HG03575 (cell line): ENCODE data around the gene RHOH.

Experiments used
- ATAC-seq: cut with Tn5 transposase; IDR thresholded peaks from one replicate; pipeline ENCODE4 v1.9.1; 2021; ENCODE audit not compliant: unreplicated experiment, insufficient number of reproducible peaks, low FRiP score; ENCODE audit errors: extremely low read depth

The RHOH gene

DNA sequence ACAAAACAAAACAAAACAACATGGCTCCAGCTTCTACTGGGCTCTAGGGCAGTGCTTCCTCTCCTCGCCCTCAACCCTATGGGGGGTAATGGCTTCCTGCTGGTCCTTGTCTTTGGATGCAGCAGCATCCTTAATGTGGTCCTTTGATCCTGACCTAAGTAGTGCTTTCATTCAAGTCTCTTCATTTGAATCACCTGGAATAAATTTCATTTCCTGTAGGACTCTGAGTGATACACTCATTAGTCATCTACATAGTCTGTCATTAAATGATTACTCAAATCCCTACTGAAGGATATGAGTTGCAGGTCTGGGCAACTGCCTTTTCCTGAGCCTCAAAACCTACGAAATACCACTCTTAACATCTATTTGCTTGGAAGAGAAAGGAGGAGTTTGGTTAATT lies 54.5 kb downstream of the RHOH start:
- ATAC-seq: no peak

DNA sequence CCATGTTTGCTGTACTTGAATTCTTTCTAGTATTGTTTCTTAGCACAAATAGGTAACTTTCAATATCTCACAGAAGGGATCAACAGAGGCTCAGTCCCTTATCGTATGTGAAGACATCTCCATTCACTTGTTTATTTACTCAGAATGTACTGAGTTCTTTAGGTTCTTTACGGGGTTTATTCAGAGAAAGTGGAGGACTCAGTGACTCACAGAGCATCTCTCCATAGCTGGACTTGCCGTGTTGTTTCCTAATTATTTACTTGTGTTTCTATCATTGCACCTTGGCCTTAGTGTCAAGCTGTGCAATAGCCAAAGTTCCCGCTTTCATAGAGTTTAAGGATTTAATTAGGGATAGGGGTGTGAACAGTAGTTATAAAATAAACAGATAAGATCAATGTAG lies 57.1 kb downstream of the RHOH start:
- no peak for ATAC-seq

DNA sequence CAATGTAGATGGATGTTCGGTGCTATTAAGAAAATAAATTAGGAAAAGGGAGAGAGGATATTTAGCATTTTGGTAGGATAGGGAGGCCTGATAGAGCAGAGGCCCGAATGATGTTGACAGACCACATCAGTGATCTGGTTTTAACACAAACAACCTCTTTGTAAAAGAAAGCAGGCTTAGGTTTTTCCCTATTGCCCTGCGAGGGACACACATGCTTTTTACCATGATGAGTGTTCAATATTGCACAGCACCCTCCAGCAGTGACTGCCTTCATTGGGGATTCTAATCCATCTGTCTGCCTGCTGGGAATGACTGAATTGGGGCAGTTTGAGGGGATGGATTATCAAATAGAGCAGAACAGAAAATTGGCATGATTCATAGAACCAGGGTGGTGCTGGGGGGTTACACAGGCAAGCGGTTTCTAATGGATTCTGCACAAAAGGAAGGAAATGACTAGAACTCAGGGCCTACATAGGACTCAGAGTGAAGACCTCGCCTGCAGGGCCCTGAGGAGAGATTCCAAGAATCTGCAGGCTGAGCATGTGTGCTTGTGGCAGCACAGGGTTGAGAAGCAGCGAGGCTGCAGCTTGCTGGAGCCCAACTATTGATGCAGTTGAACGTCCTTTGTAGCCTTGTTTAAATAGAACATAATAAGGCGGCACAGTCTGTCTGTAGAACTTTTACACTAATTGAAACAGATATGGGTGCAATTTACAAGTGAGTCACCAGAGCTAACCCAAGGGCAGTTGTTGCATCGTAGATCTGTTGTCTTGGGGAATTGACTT lies 58.0 kb downstream of the RHOH start:
- no peak for ATAC-seq

DNA sequence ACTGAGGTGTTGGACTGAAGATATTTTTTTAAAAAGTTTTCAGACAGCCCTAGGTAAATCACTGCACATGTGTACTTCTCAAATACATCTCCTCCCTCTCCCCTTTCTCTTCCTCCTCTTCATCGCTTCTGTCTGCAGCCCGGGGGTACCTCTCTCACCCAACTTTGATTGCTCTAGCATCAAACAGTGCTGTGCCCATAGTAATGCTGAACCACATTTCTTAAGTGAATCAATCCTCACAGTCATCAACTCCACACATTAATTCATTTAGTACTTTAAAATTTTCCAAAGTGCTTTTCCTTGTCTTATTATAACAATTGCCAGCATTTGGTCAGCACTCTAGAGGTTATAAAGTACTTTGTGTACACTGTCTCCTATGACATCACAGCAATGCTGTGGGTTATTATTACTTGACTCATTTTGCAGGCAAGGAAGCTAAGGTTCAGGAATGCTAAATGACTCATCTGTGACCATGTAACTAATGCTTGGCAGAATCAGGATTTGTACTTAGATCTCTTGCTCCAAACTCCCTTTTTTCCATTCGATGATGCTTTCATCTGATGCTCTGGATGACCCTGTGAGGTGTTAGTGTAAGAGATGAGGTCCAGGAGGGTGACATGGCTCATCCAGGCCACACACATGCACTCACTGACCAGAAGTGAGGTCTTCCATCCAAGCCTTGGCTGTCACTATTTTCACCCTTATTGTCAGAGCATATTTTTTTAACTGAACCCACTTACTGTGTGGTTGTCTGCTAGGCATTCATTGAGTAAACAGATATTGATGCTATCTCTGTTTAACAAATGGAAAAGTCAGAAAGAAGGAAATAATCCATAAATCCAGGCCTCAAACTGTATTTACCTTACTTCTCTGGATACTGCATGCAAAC lies 58.8 kb downstream of the RHOH start:
- no peak for ATAC-seq

DNA sequence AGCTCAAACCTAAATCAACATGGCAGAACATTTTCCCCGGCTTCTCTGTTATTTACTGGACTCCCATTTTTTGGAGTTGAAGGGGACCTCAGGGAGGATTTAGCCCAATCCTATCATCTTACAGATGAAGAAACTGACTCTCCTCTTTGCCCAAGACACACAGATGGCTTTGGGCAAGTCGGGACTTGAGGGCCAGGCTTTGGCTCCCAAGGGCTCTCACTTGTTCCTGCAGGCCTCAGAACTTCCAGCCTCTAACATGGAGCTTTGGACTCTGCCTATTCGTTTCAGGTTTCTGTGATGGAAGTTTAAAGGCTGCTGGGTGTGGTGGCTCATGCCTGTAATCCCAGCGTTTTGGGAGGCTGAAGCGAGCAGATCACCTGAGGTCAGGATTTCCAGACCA lies 59.5 kb downstream of the RHOH start:
- ATAC-seq: no peak

DNA sequence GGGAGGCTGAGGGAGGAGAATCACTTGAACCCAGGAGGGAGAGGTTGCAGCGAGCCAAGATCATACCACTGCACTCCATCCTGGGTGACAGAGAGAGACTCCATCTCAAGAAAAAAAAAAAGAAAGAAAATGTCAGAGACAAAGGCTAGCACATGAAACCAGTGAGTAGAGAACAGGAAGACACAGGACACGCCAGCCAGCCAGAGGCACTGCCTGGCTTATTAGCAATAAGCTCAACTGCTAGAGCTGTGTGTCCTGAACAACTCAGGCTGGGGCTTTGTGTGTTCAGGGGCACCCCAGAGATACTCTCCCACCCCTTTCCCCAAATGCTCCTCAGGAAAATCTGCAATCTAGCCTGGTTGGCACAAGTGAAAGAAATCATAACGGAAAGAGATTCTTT lies 60.0 kb downstream of the RHOH start:
- ATAC-seq: no peak

DNA sequence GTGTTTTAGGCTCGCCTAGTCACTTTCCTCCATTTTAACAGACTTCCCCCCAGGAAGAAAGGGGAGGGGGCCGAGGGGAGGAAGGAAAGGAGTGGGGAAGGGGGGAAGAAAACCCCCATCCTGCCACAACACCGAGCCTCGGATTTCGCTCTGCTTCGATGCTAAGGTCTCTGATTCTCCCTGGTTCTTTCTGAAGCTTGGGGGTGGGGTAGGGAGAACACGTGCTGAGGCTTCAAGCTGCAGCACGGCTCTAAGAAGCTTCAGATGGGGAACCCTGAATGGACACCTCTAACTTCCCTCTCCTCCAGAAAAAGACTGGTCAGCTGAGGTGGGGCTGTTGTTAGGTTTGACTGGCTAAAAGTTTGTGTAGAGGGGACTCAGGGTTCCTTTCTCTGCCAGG lies 61.8 kb downstream of the RHOH start:
- no peak for ATAC-seq

DNA sequence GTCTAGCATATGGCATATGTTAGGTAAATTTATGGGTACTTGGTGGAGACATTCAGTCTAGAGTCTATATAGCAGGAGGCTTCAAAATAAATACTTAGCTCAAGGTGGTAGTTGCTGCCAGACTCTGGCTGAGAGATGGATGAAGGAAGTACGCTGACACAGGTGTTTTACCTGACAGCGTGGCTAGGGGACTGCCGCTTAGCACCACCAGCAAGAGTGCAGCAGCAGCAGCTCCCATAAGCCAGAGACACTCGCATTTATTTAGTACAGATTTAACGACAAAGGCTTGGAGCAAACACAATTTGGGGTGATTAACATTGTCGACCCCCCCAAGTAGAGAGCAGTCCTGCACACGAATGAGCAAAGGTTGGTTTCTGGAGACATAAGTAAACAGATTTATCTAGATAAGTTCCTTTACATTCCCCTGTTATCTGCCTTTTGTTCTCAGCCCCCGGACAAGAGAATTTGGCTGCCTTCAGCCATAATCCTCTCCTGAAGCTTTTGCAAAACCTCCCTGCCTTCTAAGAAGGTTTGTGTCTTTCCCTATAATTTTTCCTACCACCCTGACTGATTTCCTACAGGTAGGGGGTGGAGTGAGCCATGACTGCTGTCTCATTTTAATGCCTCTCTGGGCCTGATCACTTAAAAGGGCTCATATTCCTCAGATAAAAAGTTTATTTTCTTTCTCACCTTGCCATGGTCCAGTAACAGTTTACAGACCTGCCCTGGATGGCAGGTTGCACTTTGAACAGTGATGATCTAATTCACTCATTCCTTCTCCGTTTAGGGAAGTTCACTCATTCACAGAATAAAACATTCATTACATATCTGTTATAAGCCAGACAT lies 64.6 kb downstream of the RHOH start:
- ATAC-seq: no peak

DNA sequence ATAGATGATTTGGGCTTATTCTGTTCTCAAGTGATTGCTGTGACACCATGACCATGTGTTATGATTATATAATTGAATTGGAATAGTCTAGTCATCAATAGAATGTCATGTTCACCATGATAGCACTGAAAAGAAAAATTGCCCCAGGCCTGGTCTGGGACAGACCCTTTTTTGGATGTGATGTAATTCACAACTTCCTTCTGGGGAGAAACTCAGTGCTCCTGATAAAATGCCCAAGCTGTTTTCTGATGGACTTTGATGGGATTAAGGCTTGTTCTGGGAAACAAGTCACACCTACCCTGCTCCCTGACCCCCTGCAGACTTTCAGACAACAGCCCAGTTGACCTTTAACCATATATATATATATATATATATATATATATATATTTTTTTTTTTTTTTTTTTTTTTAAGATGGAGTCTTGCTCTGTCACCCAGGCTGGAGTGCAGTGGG lies 65.3 kb downstream of the RHOH start:
- ATAC-seq: no peak

DNA sequence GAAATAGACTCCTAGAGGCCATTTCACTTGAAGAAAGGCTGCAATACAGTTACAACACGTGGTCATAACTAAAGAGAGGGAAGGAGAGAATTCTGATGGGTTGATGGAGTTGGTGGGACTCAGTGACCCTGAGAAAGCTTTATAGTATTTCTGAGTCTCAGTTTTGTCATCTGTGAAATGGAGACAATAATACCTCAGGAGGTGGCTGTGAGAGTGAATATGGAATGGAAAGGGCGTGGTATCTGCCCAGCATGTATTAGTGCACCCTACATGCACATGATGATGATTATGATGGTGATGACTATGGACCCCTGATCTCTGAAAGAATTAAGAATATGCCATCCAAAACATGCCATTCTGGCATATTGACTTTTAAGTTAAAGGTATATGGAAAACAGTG lies 66.0 kb downstream of the RHOH start:
- ATAC-seq: no peak

DNA sequence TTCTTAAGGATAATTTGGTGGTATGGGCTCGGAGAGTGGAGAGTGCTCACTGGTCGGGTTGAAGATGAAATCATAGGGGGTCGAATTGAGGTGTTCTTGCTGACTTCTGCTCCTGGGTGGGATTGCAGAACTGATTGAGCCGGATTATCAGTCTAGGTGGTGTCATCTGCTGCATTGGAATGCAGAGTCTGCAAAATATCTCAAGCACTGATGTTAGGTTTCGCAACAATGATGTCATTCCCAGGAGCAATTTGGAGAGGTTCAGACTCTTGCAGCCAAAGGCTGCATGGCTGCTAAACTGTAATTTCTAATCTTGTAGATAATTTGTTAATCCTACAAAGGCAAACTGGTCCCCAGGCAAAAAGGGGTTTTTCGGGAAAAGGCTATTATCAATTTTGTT lies 67.7 kb downstream of the RHOH start:
- ATAC-seq: no peak

DNA sequence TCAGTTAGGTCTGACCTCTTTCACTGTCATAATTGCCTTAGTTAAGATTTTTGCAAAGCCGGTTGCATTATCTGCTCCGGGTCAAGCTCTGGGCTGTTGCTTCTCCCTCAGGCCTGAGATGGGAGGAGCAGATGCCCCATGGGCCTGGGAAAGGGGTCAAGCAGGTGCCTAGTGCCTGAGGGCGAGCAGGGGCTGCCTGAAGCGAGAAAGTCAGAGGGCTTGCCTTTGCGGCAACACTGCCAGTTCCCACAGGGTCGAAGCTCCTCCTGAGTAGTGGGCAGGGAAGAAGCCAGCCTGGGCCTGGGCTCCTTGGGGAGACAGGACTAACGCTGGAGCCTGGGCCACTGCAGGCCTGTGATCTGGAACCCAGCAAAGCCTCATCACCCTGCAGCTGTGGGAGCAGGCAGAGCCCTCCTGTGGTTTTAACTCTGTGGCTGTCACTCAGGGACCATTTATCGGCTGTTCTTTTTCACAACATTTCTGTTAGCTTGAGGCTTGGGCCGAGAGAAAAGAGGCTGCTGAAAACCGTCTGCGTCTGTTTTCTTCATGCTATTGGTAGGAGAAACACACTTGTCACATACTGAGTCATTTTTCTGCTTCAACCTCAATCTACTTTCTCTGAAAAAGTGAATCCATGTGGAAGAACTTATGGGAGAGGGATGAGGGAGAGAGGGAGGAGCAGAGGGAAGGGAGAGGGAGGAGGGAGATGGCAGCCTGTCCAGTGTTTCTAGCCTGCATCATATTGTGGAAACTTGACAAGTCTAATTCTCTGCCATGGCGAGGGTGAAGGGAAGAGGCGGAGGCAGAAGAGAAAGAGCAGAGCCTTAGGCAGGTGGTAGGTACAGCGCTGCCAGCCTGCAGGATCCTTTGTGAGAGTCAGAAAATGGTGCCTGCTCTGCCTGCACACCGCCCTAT lies 68.4 kb downstream of the RHOH start:
- no peak for ATAC-seq

DNA sequence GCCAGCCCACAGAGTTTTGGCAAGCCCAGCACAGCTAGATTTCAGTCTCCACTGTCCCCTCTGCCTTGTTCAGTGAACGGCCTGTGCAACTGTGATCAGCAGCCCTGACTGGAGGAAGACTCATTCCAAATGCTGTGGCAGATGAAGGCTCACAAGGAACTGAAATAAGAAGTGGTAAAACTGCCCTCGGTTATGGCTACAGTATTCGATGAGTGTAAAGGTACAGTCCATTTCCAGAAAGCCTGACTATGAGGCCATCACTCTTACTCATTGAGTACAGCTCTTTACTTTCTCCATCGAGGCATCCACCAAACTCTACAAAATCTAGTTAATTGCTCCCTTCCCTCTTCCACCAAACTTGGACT lies 69.1 kb downstream of the RHOH start:
- no peak for ATAC-seq

DNA sequence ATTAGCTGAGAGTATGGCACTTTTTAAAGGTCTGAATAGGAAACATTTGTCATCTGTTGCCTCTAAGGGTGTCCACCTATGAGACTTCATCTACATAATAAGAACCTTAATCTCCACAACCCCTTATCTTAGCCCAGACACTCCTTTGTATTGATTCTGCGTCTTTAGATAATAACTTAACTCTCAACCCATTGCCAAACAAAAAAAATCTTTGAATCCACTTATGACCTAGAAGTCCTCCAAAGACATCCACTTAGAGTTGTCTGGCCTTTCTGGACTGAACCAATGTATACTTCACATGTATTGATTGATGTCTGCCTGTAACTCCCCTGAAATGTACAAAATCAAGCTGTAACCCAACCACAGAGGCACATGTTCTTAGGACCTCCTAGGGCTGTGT lies 72.3 kb downstream of the RHOH start:
- no peak for ATAC-seq

DNA sequence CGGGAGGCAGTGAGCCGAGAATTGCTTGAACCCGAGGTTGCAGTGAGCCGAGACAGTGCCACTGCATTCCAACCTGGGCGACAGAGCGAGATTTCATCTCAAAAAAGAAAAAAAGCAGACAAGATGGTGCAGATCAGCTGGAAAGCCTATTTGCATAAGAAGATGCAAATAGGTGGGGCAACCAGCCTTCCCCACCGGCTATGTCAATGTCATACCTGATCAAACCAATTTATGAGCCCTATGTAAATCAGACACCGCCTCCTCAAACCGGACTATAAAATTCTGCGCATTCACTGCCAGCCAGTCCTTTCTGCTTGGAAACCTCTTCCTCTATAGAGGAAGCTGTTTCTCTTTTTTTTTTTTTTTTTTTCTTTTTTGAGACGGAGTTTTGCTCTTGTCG lies 73.8 kb downstream of the RHOH start:
- no peak for ATAC-seq

DNA sequence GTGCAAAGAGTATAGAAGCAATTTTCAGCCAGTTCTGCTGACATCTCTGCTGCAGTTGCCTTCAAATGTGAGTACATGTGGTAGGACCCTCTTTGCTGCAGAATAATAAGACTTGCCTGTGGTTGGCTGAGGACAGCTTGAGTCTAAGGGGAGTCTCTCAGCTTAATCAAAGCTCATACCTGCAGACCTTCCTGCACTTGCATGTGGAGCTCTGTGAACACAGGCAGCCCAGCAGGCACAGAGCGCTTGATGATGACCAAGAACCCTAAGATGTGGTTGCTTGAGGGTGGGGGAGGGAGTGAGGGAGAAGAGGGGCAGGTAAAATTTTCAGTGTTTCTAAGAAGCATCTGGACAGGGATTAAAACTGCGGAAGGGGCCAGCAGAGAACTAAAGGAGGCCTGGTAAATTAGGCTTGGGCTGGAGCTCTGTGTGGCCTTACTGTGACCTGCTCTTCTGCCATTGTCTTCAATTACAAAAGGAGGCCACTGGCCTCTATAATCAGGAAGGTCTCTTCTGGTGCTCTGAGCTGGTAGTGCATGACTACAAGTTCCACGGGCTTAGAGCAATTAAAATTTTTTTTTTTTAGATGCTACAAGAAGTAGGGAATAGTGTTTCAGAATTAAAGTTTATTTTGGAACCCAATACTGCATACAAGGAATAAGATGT lies 78.4 kb downstream of the RHOH start:
- no peak for ATAC-seq

DNA sequence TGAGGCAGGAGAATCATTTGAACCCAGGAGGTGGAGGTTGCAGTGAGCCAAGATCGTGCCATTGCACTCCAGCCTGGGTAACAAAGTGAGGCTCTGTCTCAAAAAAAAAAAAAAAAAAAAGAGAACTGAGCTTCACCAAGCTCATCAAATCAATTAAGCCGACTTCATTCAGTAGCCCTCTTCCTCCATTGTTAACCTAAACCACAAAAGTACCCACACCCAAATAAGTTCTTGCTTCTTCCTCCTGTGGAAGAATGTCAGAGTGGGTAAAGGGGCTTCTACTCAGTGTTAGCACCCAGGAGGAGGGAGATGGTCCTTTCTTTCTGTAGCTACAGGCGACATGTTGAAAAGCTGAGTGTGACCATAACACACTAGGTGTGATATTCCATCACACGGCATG lies 79.7 kb downstream of the RHOH start:
- no peak for ATAC-seq

DNA sequence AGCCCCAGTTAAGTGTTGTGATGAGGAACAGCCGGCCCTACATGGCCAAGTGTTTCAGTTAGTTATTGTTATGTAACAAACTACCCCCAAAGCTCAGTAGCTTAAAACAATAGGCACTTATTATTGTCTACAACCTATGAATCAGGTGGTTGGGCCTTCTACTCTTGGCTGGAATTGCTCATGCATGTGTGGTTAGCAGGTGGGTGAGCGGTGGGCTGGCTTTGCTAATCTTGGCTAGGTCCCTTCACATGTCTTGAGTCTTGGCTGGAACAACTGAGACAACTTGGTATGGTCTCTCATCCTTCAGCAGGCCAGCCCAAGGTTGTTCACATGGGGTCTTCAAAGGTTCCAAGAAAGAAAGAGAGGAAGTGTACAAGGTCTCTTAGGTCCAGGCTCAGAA lies 83.8 kb downstream of the RHOH start:
- no peak for ATAC-seq
